ENCODE results near the gene TIGD1.

- TF ChIP-seq EZH2 (IDR thresholded peaks at IDR 0.05): no peak
- no peak for TF ChIP-seq POLR2AphosphoS5 (IDR thresholded peaks at IDR 0.05; ENCODE audit: borderline replicate concordance, low read depth, low read length)
Measured at GRCh38 chr2:232530626-232531260, 19.6 kb downstream of the TIGD1 start.
